ENCODE measurements around the gene FGA.

GRCh38 chr4:154549894-154550790, 40.4 kb downstream of the FGA start, which contains the start of gene PLRG1:
- TF ChIP-seq CHD2 (IDR thresholded peaks at IDR 0.05; ENCODE audit: low read length, partially characterized antibody) (no peak), RFX5 (IDR thresholded peaks at IDR 0.05) (no peak), TP53 (CRISPR knock-in tag; IDR thresholded peaks at IDR 0.05) (no peak), CTCF (IDR thresholded peaks at IDR 0.05) (no peak), EP300 (IDR thresholded peaks at IDR 0.05) (no peak), POLR2A (IDR thresholded peaks at IDR 0.05; ENCODE audit: low read length) (peak; percentile 79), SREBF2 (IDR thresholded peaks at IDR 0.05) (no peak), RAD21 (conservative IDR thresholded peaks at IDR 0.05 in 1 of 2, IDR thresholded peaks at IDR 0.05 in 1 of 2) (no peak), MYC (IDR thresholded peaks at IDR 0.05; ENCODE audit: borderline replicate concordance, low read length) (no peak), CEBPB (IDR thresholded peaks at IDR 0.05) (peak in 1 of 2 experiments; percentile 31; a peak in 1 of 4 replicates), ESRRA (IDR thresholded peaks at IDR 0.05; ENCODE audit: borderline replicate concordance, low read length) (no peak), SMC3 (IDR thresholded peaks at IDR 0.05) (no peak), MAX (IDR thresholded peaks at IDR 0.05) (no peak)
